GM12878 (cell line): Measurements from ENCODE around the gene SIGLECL1. TPM values are rescaled to one million over a fixed set of nuclear protein-coding genes. Genes with fewer than 3 reads are reported as not detected.

ENCODE experiments used
- ATAC-seq: fragments of 200-7000 bp; cut with Tn5 transposase; 3 replicates; pipeline ENCODE4 v1.9.1; 2020; ENCODE audit warnings: mild to moderate bottlenecking, moderate library complexity
- BruUV-seq: library from RNA; stranded (reverse); fragments of 400-500 nt; replicated peaks from 2 replicates; lab custom pipeline; 2021; lab: Mats Ljungman, UMichigan
- CTCF ChIA-PET: fragments of 300-600 bp; sonication (Branson Sonifier 250); formaldehyde crosslinking; extraction: SDS; loops from one replicate; lab custom pipeline; 2021; ENCODE audit warnings: inconsistent platforms; lab: Yijun Ruan, JAX
- POLR2A ChIA-PET: fragments of 350-600 bp; formaldehyde crosslinking; extraction: SDS; loops from one replicate; lab custom pipeline; 2021; ENCODE audit warnings: inconsistent platforms; lab: Charles Lee
- RAD21 ChIA-PET: fragments of 300-600 bp; sonication (Branson Sonifier 250); formaldehyde crosslinking; loops from one replicate; lab custom pipeline; 2023; ENCODE audit warnings: antibody characterized with exemption; ENCODE audit not compliant: unreplicated experiment; lab: Charles Lee
- SMC1A ChIA-PET: fragments of 300-600 bp; sonication (Branson Sonifier 250); formaldehyde crosslinking; loops from one replicate; lab custom pipeline; 2023; ENCODE audit not compliant: unreplicated experiment, uncharacterized antibody; lab: Charles Lee
- DNase-seq: peaks from one replicate; pipeline ENCODE4 v3.0.0-alpha.2; 2011; ENCODE audit warnings: low read depth, low spot score
- FAIRE-seq: peaks from 3 replicates; lab custom pipeline; 2011; peaks lifted over from hg19 to GRCh38; lab: Jason Lieb, UNC
- H2AFZ ChIP-seq: 2 replicates; pipeline ENCODE4 v1.6.0; 2011; ENCODE audit warnings: low read depth, low read length, control low read depth; ENCODE audit not compliant: control insufficient read depth
- H3K27ac ChIP-seq: 2 replicates; pipeline ENCODE4 v1.5.1; 2011; ENCODE audit warnings: control low read depth; ENCODE audit not compliant: control insufficient read depth, insufficient read depth
- H3K27me3 ChIP-seq, 2 experiments: replicated peaks in 1 of 2; 2 replicates each; pipeline versions ENCODE4 v1.6.0 to v1.6.1; 2011; ENCODE audit warnings: low read length in 1 of 2; ENCODE audit not compliant: control insufficient read depth in 2 of 2, insufficient read depth in 2 of 2
- H3K36me3 ChIP-seq, 2 experiments: 2 replicates each; pipeline ENCODE4 v1.5.1; 2011; ENCODE audit warnings: low read length in 1 of 2; ENCODE audit not compliant: control insufficient read depth in 2 of 2, insufficient read depth in 2 of 2
- H3K4me1 ChIP-seq: 2 replicates; pipeline ENCODE4 v1.6.1; 2011; ENCODE audit warnings: mild to moderate bottlenecking, low read length, moderate library complexity, mixed read lengths; ENCODE audit not compliant: control insufficient read depth, insufficient read depth
- H3K4me2 ChIP-seq: 2 replicates; pipeline ENCODE4 v1.6.0; 2011; ENCODE audit warnings: control low read depth; ENCODE audit not compliant: control insufficient read depth, insufficient read depth
- H3K4me3 ChIP-seq: fragments of 200-600 bp; sonication (generic); 2 replicates; pipeline ENCODE4 v1.5.1; 2016
- H3K79me2 ChIP-seq: 2 replicates; pipeline ENCODE4 v1.6.0; 2011; ENCODE audit warnings: low read length; ENCODE audit not compliant: control insufficient read depth, insufficient read depth
- H3K9ac ChIP-seq: 2 replicates; pipeline ENCODE4 v1.8.0; 2011; ENCODE audit warnings: low read length, control low read depth, mixed read lengths; ENCODE audit not compliant: control insufficient read depth, insufficient read depth
- H3K9me3 ChIP-seq: replicated peaks from 3 replicates; pipeline ENCODE4 v1.5.1; 2011; ENCODE audit warnings: mild to moderate bottlenecking, low read length; ENCODE audit not compliant: control insufficient read depth, insufficient read depth
- H4K20me1 ChIP-seq: 2 replicates; pipeline ENCODE4 v1.6.0; 2011; ENCODE audit not compliant: control insufficient read depth, insufficient read depth
- ASH2L ChIP-seq: fragments of 300-600, 200-600 bp; sonication (generic); IDR thresholded peaks from 2 replicates; pipeline ENCODE4 v1.6.1; 2017; ENCODE audit warnings: low read depth, mild to moderate bottlenecking, borderline replicate concordance
- CEBPB ChIP-seq, 2 experiments: fragments of 150-350 bp in 1 of 2; IDR thresholded peaks; 2 replicates each; pipeline ENCODE4 v1.6.1; 2012 to 2014; ENCODE audit warnings: low read depth in 2 of 2, low read length in 2 of 2, borderline replicate concordance in 1 of 2, inconsistent platforms in 1 of 2
- DPF2 ChIP-seq: fragments of 450-650 bp; IDR thresholded peaks from 2 replicates; pipeline ENCODE4 v1.6.1; 2017; ENCODE audit warnings: mild to moderate bottlenecking
- FOXK2 ChIP-seq: fragments of 450-650 bp; IDR thresholded peaks from 2 replicates; pipeline ENCODE4 v1.6.1; 2017; ENCODE audit warnings: mild to moderate bottlenecking, moderate library complexity
- HDAC2 ChIP-seq: fragments of 200-600 bp; sonication (generic); IDR thresholded peaks from 2 replicates; pipeline ENCODE4 v1.6.1; 2017
- KAT2A ChIP-seq: conservative IDR thresholded peaks from 2 replicates; pipeline ENCODE4 v1.6.1; 2011; ENCODE audit warnings: low read depth, low read length; ENCODE audit not compliant: control insufficient read depth
- KLF5 ChIP-seq: fragments of 450-650 bp; IDR thresholded peaks from 2 replicates; pipeline ENCODE4 v1.6.1; 2014; ENCODE audit warnings: mild to moderate bottlenecking; ENCODE audit not compliant: partially characterized antibody
- MYC ChIP-seq: IDR thresholded peaks from 2 replicates; pipeline ENCODE4 v1.6.1; 2011; ENCODE audit warnings: mild to moderate bottlenecking, low read length, moderate library complexity, inconsistent platforms; ENCODE audit not compliant: insufficient read depth, insufficient replicate concordance, insufficient read length, severe bottlenecking
- NFYB ChIP-seq: IDR thresholded peaks from 2 replicates; pipeline ENCODE4 v1.6.1; 2011; ENCODE audit warnings: low read depth, mild to moderate bottlenecking, low read length, improper control_type of control experiment, moderate library complexity; ENCODE audit not compliant: insufficient read depth
- NR2C2 ChIP-seq: IDR thresholded peaks from 2 replicates; pipeline ENCODE4 v1.6.1; 2011; ENCODE audit warnings: borderline replicate concordance, low read depth; ENCODE audit not compliant: control insufficient read depth, insufficient read length
- POLR2AphosphoS5 ChIP-seq: IDR thresholded peaks from 2 replicates; pipeline ENCODE4 v1.6.1; 2011; ENCODE audit warnings: mild to moderate bottlenecking, low read length, inconsistent platforms
- RAD21 ChIP-seq: IDR thresholded peaks from 2 replicates; pipeline ENCODE4 v1.6.1; 2011; ENCODE audit warnings: mild to moderate bottlenecking, low read depth, low read length, moderate library complexity; ENCODE audit not compliant: insufficient read depth
- SMAD5 ChIP-seq: IDR thresholded peaks from 2 replicates; pipeline ENCODE4 v1.6.1; 2016; ENCODE audit warnings: antibody characterized with exemption, low read depth
- SPI1 ChIP-seq: IDR thresholded peaks from 2 replicates; pipeline ENCODE4 v1.6.1; 2011; ENCODE audit warnings: low read depth, mild to moderate bottlenecking, low read length, moderate library complexity, borderline replicate concordance; ENCODE audit not compliant: insufficient read depth
- TBL1XR1 ChIP-seq: IDR thresholded peaks from 2 replicates; pipeline ENCODE4 v1.6.1; 2012; ENCODE audit warnings: low read depth, low read length, improper control_type of control experiment
- ZZZ3 ChIP-seq: IDR thresholded peaks from 2 replicates; pipeline ENCODE4 v1.6.1; 2011; ENCODE audit warnings: low read depth; ENCODE audit not compliant: control insufficient read depth, insufficient read length
- WGBS: methylation state at CpG from one replicate; pipeline ENCODE4 v1.1.6; 2016; ENCODE audit warnings: low lambda C conversion rate; ENCODE audit not compliant: insufficient replicate concordance, insufficient coverage; ENCODE audit errors: missing lambda C conversion rate; 5-methylcytosine and 5-hydroxymethylcytosine counted together
- in situ Hi-C: fragments of 300-500 bp; cut with MboI; formaldehyde crosslinking; loops from 9 replicates; pipeline ENCODE4 v1.14.3; 2018; ENCODE audit warnings: mixed read lengths
- intact Hi-C: fragments of 100-400 bp; cut with micrococcal nuclease; formaldehyde crosslinking; loops from one replicate; pipeline ENCODE4 v1.14.2; 2022; ENCODE audit not compliant: unreplicated experiment
- polyA plus RNA-seq, 11 experiments: library from polyadenylated mRNA; depleted of rRNA in 4 of 11; unstranded in 6 of 11; stranded (reverse) in 5 of 11; fragments of >200 nt; fragmentation: Nextera tagmentation in 4 of 11; fragmentation: Illumina TruSeq in 1 of 11; extraction: Ambion mirVana in 4 of 11; extraction: Trizol in 1 of 11; gene quantifications; 1 replicate in 1 of 11; 2 replicates in 10 of 11; pipeline versions ENCODE4 v1.2.1 to v1.2.3, GENCODE V29; 2011 to 2016; ENCODE audit warnings: inconsistent platforms in 2 of 11, missing spikeins in 2 of 11, low read depth in 1 of 11
- total RNA-seq, 4 experiments: library from RNA; depleted of rRNA in 3 of 4; stranded (reverse); fragments of >200 nt in 3 of 4; fragmentation: Illumina TruSeq in 1 of 4; extraction: Trizol in 1 of 4; gene quantifications; 2 replicates each; pipeline versions ENCODE4 v1.2.1 to v1.2.3, GENCODE V29; 2013 to 2021
- TF ChIP-seq, protein P1 (sequence below): fragments of 450-650 bp; IDR thresholded peaks from 2 replicates; pipeline ENCODE4 v1.6.1; 2018; ENCODE audit warnings: mild to moderate bottlenecking, low read depth, moderate library complexity; ENCODE audit not compliant: partially characterized antibody

The SIGLECL1 gene
- total and polyA plus RNA-seq, 10 of the 15 experiments (the other 5 are each of a cell fraction or from before 2014, with no cell fraction given): not detected

DNA sequence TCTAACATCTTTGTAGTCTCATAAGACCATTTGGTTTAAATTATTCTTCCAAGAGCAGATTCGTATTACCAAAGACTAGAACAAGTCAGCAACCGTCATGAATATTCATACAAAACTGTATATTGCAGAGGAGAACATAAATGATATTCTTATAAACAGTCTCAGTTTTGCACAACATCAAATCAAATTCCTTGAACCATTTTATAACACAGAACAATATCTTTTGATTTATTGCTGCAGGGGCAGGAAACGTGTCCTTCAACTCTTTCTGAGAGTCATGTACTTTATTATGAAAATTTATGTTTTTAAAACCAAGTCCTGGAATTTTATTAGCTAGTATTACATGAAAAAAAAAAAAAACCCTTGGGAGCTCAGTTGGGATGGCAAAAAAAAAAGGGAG, 26.2 kb downstream of the SIGLECL1 start:
- Histone ChIP-seq H3K9me3 (no peaks in the 10 kb centered on the region; the same call in 2 of the 3 replicates), H3K79me2 (no peaks in the 10 kb centered on the region), H3K4me1 (no peaks in the 10 kb centered on the region), H3K4me2 (no peak overlapping the region), H3K9ac (no peak overlapping the region), H3K27ac (no peak overlapping the region), H3K4me3 (no peak overlapping the region), H4K20me1 (no peaks in the 10 kb centered on the region), H3K36me3 (no peaks in the 10 kb centered on the region), H2AFZ (no peak overlapping the region), H3K27me3 (no peaks in the 10 kb centered on the region)
- TF ChIP-seq SPI1 (no peak), MYC (no peak), NFYB (no peak), NR2C2 (no peak), CEBPB (IDR thresholded peaks at IDR 0.05; ENCODE audit: borderline replicate concordance in 1 of 2, low read depth in 2 of 2, low read length in 2 of 2) (no peak), KAT2A (no peak), POLR2AphosphoS5 (no peak), KLF5 (no peak), HDAC2 (no peak), RAD21 (no peak), ASH2L (no peak), TBL1XR1 (no peak), SMAD5 (no peak), DPF2 (no peak), FOXK2 (no peak), ZZZ3 (no peak)
- TF ChIP-seq, protein P1, sequence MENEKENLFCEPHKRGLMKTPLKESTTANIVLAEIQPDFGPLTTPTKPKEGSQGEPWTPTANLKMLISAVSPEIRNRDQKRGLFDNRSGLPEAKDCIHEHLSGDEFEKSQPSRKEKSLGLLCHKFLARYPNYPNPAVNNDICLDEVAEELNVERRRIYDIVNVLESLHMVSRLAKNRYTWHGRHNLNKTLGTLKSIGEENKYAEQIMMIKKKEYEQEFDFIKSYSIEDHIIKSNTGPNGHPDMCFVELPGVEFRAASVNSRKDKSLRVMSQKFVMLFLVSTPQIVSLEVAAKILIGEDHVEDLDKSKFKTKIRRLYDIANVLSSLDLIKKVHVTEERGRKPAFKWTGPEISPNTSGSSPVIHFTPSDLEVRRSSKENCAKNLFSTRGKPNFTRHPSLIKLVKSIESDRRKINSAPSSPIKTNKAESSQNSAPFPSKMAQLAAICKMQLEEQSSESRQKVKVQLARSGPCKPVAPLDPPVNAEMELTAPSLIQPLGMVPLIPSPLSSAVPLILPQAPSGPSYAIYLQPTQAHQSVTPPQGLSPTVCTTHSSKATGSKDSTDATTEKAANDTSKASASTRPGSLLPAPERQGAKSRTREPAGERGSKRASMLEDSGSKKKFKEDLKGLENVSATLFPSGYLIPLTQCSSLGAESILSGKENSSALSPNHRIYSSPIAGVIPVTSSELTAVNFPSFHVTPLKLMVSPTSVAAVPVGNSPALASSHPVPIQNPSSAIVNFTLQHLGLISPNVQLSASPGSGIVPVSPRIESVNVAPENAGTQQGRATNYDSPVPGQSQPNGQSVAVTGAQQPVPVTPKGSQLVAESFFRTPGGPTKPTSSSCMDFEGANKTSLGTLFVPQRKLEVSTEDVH: no peak
- SMC1A ChIA-PET: no interaction called here
- FAIRE-seq (no peak), ATAC-seq (no peak), DNase-seq (no peak)
- BruUV-seq: no TSS peak
- WGBS: 23% methylated on average over 3 of the region's 3 CpGs
- intact Hi-C loops (no loop called here), in situ Hi-C loops (no loop called here)
- RAD21 ChIA-PET: no interaction called here
- POLR2A ChIA-PET: no interaction called here
- CTCF ChIA-PET: no interaction called here
